Chondrocyte (in vitro differentiated cells): ENCODE data around the gene PDXK. TPM values are rescaled to one million over a fixed set of nuclear protein-coding genes. Genes with fewer than 3 reads are reported as not detected.

Source experiments
- DNase-seq: peaks from one replicate; pipeline ENCODE4 v3.0.0; 2021; ENCODE audit warnings: mixed read lengths, low spot score
- H3K27ac Mint-ChIP-seq: one replicate; pipeline ENCODE4 v1.8.0; 2021; ENCODE audit warnings: mild to moderate bottlenecking, moderate library complexity, mixed read lengths; ENCODE audit not compliant: unreplicated experiment
- H3K27me3 Mint-ChIP-seq: 2 replicates; pipeline ENCODE4 v1.8.0; 2021; ENCODE audit warnings: low read depth, mixed read lengths
- H3K36me3 Mint-ChIP-seq: 2 replicates; pipeline ENCODE4 v1.8.0; 2021; ENCODE audit warnings: low read depth, mixed read lengths
- H3K4me1 Mint-ChIP-seq: 2 replicates; pipeline ENCODE4 v1.8.0; 2021; ENCODE audit warnings: low read depth, mild to moderate bottlenecking, mixed read lengths
- H3K4me3 Mint-ChIP-seq: one replicate; pipeline ENCODE4 v1.8.0; 2021; ENCODE audit warnings: mild to moderate bottlenecking, moderate library complexity, mixed read lengths; ENCODE audit not compliant: unreplicated experiment
- H3K9me3 Mint-ChIP-seq: 2 replicates; pipeline ENCODE4 v1.8.0; 2021; ENCODE audit warnings: low read depth, mixed read lengths
- total RNA-seq: library from RNA; stranded (reverse); gene quantifications from 3 replicates; pipeline ENCODE4 v1.2.1, GENCODE V29; 2021
- TF ChIP-seq, protein P1 (sequence below): fragments of 200-600 bp; sonication (generic); IDR thresholded peaks from 2 replicates; pipeline ENCODE4 v1.5.0; 2021; ENCODE audit warnings: antibody characterized with exemption, mild to moderate bottlenecking, moderate library complexity

PDXK gene
- total RNA-seq, 1 donor from 2014 or later: 213 TPM

DNA sequence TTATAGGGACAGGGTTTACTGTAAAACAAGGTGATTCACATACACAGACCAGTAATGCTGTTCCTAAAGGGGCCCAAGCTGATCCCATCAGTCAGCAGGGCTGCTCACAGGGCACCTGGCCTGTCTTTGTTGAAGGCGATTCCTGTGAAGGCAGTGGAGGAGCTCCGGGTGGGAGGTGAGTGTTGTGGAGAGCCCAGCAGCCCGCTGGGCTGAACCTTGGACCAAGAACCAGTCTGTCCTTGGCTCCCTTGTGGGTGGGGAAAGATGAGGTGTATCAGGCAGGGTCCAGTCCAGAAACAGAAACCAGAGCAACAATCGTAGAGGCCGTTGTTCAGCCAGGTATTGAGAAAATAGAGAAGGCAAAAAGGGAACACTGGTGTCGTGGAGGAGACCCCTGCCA, 12.5 kb downstream of the PDXK start:
- Mint-ChIP-seq H3K4me3 (no peak overlapping the region), H3K9me3 (no peaks in the 10 kb centered on the region), H3K27me3 (no peaks in the 10 kb centered on the region), H3K36me3 (peaks cover 5% of the 10 kb centered on the region), H3K4me1 (peaks cover 77% of the 10 kb centered on the region), H3K27ac (no peak overlapping the region)
- TF ChIP-seq, protein P1, sequence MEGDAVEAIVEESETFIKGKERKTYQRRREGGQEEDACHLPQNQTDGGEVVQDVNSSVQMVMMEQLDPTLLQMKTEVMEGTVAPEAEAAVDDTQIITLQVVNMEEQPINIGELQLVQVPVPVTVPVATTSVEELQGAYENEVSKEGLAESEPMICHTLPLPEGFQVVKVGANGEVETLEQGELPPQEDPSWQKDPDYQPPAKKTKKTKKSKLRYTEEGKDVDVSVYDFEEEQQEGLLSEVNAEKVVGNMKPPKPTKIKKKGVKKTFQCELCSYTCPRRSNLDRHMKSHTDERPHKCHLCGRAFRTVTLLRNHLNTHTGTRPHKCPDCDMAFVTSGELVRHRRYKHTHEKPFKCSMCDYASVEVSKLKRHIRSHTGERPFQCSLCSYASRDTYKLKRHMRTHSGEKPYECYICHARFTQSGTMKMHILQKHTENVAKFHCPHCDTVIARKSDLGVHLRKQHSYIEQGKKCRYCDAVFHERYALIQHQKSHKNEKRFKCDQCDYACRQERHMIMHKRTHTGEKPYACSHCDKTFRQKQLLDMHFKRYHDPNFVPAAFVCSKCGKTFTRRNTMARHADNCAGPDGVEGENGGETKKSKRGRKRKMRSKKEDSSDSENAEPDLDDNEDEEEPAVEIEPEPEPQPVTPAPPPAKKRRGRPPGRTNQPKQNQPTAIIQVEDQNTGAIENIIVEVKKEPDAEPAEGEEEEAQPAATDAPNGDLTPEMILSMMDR: no peak
- DNase-seq: no peak

DNA sequence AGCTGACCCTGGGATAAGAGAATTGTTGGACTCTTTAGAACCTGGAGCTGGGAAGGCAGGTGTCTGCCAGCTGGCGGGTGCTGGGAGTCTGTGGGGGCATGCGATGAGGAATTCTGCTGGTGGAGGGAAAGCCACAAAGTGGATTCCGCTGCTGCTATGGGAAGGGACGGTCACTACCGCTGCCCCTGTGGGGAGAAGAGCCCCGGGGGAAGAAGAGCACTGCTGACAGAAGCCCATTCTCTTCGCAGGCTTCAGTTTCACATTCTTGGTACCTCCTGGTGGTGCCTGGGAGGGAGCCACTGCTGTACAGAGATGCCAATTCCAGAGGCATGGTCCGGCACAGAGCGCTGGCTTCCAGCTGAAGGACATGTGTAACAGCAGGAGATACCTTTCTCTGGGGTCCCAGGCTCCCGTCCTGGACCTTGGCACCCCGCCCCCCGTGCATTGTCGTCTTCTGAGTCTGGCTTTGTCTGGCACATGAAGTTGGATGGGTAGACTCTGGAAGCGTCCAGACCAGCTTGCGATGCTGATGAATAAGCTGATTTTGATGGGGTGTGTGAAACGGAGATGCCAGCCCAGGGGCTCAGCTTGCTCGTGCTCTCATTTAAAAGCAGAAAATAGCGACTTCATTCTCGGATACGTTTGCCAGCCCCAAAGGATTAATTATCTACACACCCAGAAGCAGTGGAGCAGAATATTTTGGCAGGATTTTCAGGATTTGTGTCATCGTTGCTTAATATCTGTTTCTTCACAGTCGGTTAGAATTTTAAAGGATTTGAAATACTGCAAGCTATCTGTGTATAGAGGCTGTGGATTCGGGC, 13.2 kb downstream of the PDXK start:
- Mint-ChIP-seq H3K27ac (peak overlapping the region; percentile 45), H3K9me3 (no peaks in the 10 kb centered on the region), H3K27me3 (no peaks in the 10 kb centered on the region), H3K4me1 (peaks cover 72% of the 10 kb centered on the region), H3K4me3 (no peak overlapping the region), H3K36me3 (peaks cover 7% of the 10 kb centered on the region)
- DNase-seq: no peak
- TF ChIP-seq, protein P1: no peak

DNA sequence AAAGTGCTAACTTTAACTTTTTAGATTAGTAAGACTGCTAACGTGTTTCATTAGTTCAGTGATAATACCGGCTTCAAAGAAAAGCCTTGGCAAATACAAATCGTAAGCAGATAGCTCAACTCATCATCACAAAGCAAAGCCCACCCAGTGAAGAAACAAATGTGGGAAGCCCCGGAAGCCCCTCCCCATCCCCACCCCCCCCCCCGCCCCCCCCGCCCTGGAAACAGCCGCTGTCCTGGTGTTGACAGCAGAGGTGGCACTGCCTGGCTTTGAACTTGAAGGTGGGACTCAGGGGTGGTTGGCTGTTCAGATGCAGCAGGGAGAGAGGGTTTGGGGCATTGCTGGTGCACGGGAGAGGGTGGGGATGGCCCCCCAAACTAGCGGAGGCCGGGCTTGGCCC, 14.1 kb downstream of the PDXK start:
- Mint-ChIP-seq H3K36me3 (peaks cover 7% of the 10 kb centered on the region), H3K27me3 (no peaks in the 10 kb centered on the region), H3K4me3 (no peak overlapping the region), H3K4me1 (peaks cover 62% of the 10 kb centered on the region), H3K27ac (peak overlapping the region; percentile 89), H3K9me3 (no peaks in the 10 kb centered on the region)
- TF ChIP-seq, protein P1: no peak
- DNase-seq: no peak

DNA sequence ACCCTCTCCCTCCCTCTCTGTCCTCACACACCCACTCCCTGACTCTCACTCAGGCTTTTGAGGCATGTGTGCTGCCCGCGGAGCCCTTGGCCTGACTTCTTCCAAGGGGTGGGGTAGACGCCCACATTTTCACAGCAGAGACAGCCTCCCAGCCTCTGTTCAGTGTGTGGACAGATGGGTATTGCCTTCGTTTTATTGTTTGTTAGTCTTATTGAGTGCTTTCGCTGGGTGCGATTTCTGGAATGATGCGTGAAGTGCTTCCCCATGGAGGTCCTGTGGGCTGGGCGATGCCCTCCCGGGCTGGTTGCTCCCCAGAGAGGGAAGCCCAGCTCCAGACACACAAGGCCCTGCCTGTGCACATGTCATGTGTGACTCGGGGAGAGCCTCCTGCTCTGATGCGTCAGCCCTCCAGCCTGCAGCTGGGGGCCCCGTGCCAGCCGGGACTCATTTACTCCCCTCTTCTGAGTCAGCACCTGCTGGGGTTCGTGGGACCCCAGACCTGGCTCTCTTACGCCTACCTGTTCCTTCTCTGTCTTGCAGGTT, 14.7 kb downstream of the PDXK start:
- TF ChIP-seq, protein P1: no peak
- no peaks in the 10 kb centered on the region for H3K9me3 Mint-ChIP-seq
- H3K36me3 Mint-ChIP-seq: peaks cover 10% of the 10 kb centered on the region
- peak overlapping the region; percentile 89 for H3K27ac Mint-ChIP-seq
- DNase-seq: peak; percentile 90
- H3K4me1 Mint-ChIP-seq: peaks cover 57% of the 10 kb centered on the region
- H3K4me3 Mint-ChIP-seq: peak overlapping the region; percentile 51
- H3K27me3 Mint-ChIP-seq: no peaks in the 10 kb centered on the region

DNA sequence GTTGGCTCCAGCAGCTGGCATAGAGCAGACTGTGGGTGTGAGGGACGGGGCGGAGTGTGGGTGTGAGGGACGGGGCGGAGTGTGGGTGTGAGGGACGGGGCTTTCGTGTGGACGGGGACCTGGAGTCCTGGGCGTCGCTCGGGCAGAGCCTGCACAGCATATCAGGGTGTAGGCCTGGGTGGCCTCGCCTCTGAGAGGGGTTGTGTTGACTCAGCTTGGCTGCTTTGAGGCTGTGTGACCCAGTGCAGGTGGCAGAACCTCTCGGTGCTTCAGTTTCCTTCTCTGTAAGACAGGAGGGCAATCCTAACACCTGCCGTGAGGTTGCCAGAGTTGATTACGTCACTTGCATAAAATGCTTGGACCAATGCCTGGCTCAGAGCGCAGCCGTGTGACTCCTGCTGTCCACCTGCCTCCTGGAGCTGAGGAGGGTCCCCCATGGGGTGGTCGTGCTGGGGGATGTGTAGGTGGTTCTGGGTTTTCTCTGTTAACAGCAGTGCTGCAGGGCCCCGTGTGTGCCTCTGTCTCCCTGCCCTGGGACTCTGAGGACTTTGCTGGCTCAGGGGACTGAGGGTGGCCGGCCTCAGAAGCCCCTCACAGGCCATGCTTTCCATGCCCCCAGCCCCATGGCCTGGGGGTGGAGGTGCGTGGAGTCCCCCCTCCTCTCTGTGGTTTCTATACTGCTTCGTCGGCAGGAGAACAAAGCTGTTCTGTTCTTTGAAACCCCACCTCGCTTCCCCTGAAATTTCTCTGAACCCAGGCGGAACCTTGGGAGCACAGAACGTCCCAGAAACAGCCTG, 15.4 kb downstream of the PDXK start:
- H3K9me3 Mint-ChIP-seq: no peaks in the 10 kb centered on the region
- peak overlapping the region; percentile 25 for H3K4me3 Mint-ChIP-seq
- H3K4me1 Mint-ChIP-seq: peaks cover 51% of the 10 kb centered on the region
- peak overlapping the region; percentile 89 for H3K27ac Mint-ChIP-seq
- peaks cover 10% of the 10 kb centered on the region for H3K36me3 Mint-ChIP-seq
- TF ChIP-seq, protein P1: no peak
- no peaks in the 10 kb centered on the region for H3K27me3 Mint-ChIP-seq
- peak; percentile 92 for DNase-seq
